Left cardiac atrium (tissue), 4 donors: Measurements from ENCODE around the gene ZGPAT. TPM values are rescaled to one million over a fixed set of nuclear protein-coding genes. Genes with fewer than 3 reads are reported as not detected.
"Not testable (repeated sequence)": the region's sequence is repeated elsewhere in the genome, so short reads cannot be mapped to it uniquely, and the experiment has no call there.

Experiments used
- ATAC-seq, 2 donors: fragments of 200-7000 bp; cut with Tn5 transposase; one replicate each; pipeline ENCODE4 v1.9.1; 2020; ENCODE audit warnings: mild to moderate bottlenecking in 2 of 2, moderate library complexity in 2 of 2
- DNase-seq: peaks from one replicate; pipeline ENCODE4 v3.0.0-alpha.2; 2020
- intact Hi-C, 2 donors: fragments of 100-400 bp; cut with DNase I; formaldehyde crosslinking; loops; one replicate each; pipeline versions ENCODE4 v1.14.1 to v1.15.1; 2022 to 2023
- total RNA-seq, 2 donors: library from RNA; stranded (reverse); fragmentation: NEBNext Ultra II Directional; extraction: Animal tissue kit (Norgen Biotek cat#: 25700); gene quantifications; one replicate each; pipeline ENCODE4 v1.2.1, GENCODE V29; 2021
- donor health status: DM: no; HTN: yes; CAD: no.
- donor health status: DM: no; HTN: yes; CAD: no; lungs with severe emphysema.
- donor health status: DM: yes; HTN: yes; CAD: no.
- donor health status: Dilated cardiomyopathy.

The ZGPAT gene
- total RNA-seq, 2 donors from 2014 or later: 16.4 to 18.6 TPM

DNA sequence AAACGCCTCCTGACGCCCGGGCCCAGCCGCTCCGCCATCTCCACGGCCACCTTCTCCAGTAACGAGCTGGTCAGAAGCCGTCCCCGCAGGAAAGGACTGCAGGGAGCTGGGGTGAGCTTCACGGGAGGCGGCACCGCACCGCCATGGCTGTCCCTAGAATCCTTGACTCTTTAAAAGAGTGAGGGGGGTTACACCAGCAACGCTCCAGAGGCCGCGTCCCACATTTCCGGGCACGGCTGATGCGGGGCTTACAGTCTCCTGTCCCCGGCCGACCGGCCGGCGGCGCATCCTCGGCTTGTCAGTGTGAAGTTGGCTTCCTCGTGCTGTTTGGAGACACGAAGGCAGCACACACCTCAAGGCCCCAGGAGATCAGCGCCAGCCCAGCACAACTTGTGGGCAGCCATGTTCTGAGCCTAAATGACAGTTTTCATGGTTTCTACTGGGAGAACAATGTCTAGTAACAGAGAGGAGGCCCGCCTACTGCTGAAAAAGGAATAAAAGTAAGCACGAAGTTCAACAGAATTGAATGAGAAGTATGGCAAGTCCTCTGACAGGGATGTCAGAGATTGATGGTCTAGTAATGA, 62.1 kb downstream of the ZGPAT start:
- intact Hi-C loops: no loop called here
- DNase-seq (no peak), ATAC-seq (no peak)

DNA sequence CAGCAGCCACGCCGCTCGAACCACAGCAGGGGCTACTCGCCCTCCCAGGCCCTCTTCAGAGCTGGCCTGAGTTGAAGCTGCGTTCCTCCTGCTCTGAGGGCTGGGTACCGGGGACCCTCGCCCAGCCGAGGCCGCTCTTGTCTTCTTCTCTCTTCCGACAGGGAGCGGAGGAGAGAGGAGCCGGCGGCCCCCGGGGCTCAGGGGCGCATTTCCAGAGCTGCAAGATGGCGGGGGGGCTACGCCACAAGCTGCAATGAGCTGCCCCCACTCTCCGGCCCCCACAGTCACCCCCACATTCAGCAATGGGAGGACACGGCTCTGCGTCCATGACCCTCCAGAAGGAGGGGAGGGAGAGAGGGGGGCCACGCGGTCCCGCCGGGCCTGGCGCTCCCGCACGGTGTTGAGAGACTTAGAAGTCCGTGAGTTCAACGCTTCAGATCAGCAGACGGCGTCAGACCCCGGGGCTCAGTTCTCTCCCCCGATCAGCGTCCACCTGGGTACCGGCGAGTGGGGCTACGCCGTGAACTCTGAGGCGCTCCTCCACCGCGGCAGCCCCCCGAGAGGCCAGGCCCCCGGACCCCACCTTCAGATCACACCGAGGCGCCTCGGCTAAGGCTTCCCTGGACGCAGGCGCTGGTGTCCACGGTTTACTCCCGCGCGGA, 63.3 kb downstream of the ZGPAT start:
- ATAC-seq (no peak), DNase-seq (no peak)
- intact Hi-C loops: no loop called here

DNA sequence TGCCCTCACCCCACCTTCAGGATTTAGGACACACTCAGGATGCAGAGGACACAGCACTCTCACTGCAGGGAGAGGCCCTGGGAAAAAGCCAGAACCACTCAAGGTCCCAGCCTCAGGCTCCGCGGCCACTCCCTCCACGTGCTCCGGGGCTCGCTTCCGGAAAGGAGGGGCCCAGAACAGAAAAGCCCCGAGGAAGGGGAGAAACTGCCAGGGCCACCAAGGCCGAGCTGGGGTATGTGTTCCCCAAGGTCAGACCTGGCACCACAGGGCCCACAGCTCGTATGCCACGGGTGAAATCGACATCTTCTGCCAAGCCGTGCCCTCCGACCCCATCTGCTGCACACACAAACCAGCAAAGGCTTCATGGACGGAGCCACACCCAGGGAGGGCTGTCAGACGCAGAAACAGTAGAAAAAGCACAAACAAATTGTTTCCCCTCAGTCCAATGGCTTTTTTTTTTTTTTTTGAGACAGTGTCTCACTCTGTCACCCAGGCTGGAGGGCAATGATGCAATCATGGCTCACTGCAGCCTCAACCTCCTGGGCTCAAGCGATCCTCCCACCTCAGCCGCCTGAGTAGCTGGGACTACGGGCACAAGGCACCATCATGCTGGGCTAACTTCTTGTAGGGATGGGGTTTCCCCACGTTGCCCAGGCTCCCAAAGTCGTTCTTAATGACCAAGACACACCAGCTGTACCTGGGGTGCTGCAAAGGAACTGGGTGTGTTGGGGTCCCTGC, 65.1 kb downstream of the ZGPAT start:
- intact Hi-C loops: no loop called here
- DNase-seq: peak; percentile 51
- peak in 1 of 2 donors; percentile 13 for ATAC-seq

DNA sequence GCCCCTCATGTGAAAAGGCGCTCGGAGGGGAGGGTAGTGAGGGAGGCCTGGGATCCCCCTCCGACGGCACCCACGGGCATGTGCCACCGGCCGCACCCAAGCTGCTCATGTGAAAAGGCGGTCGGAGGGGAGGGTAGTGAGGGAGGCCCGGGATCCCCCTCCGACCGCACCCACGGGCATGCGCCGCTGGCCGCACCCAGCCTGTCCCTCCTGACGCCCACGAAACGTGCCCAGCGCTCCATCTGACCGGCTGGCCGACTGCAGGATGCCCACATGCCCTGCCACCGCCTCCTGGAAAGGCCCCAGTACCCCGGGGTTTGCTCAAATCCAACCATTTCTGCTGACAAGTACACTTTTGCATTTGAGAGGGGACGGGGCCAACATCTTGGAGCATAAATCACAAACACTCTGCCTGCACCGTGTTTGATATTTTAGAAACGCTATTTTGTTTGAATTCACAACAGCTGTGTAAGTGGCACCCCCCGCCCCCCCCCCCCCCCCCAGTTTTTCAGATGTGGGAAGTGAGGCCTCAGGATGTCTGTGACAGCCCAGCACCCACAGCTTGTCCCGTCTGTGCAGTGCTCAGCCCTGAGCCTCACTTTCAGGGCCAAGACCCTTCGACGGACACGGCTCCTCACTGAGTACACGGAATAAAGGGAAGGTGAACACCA, 65.9 kb downstream of the ZGPAT start:
- intact Hi-C loops: no loop called here
- ATAC-seq (no peak), DNase-seq (no peak)

DNA sequence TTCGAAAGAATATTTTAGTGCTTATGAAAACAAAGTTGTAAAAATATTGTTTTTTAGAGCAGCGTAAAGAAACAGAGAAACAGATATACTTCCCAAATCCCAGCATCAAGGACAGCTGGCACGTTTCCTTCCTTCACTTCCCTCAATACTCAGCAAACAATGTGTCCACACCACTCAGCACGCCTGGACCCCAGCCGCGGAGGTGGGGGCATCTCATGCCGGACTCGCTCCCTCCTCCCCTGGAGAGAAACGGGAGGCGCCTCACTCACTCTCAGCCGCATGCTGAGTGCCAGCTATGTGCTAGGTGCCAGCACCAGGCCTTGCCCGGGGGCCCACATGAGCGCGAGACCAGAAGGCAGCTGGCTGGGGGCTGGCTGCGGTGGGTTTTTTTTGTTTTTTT, 66.5 kb downstream of the ZGPAT start:
- intact Hi-C loops: no loop called here
- DNase-seq (no peak), ATAC-seq (peak in 1 of 2 donors; percentile 31)

DNA sequence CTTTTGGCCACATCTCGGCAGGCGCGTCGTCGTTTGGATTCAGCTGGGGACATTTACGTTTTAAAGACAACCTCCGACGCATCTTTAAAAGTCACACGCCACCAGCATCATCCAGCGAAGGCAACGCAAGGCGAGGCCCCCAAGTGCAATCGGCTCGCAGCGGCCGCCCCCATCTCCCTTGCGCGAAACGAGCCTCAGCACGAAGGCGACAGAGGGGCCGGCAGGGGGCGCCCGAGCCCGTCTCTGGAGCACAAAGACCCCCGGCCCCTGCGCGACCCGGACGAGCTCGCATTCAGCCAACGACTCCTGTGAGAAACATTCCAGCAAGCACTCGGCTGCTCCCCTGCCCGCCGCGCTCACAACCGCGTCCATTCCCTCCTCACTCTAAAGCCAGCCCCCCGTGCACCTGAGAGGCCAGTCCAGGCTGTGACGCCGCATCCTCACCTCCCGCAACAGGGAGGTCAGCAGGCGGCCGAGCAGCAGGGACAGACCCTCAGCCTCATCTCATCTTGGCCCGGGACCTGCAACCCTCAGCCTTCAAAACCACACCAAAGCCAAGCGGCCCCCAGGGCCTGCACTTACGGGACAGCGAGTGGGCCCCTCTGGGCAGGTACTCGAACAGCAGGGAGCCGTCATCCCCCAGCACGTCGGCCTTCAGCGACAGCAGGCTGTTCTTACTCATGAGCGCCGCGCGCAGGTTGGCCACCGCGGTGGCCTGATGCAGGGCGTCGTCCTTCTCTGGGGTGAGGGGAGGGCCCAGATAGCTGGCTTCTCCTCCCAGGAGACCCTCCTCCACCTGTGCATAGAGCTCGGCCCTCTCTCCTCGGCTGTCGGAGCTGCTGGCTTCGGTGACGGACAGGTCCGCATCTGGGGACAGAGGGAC, 67.5 kb downstream of the ZGPAT start:
- ATAC-seq (peak; percentile 65 to 79), DNase-seq (peak; percentile 67)
- intact Hi-C loops: loop anchor here (5.0 kb wide), 2 partner anchors 87 to 197 kb away; partner anchors contain the start of gene ABHD16B (in 1 of the 2)

DNA sequence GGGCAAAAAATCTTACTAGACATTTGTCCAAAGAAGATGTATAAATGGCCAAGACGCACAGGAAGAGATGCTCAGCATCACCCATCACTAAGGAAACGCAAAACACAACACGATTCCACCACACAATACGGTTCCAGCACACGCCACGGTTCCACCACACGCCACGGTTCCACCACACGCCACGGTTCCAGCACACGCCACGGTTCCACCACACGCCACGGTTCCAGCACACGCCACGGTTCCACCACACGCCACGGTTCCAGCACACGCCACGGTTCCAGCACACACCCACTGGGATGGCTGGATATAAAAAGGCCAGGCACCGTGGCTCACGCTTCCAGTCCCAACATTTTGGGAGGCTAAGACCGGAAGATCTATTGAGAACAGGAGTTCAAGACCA, 69.0 kb downstream of the ZGPAT start:
- ATAC-seq, DNase-seq: not testable (repeated sequence)
- intact Hi-C loops: loop anchor here (5.0 kb wide), 2 partner anchors 85 to 195 kb away; partner anchors contain the start of gene ABHD16B (in 1 of the 2)

DNA sequence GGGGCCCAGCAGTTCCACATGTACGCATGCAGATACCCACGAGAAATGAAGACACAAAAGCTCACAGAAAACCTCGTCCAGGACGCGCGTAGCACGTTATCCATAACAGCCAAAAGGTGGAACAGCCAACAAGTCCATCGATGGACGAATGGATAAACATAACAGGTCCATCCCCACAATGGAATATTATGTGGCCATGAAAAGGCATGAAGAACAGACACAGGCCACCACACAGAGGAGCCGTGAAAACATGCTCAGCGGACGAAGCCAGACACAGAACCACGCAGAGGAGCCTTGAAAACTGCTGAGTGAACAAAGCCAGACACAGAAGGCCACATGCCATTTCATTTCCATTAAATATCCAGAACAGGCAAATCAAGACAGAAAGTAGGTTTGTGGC, 69.8 kb downstream of the ZGPAT start:
- ATAC-seq: no peak
- no peak for DNase-seq
- intact Hi-C loops: loop anchor here (5.0 kb wide), 2 partner anchors 85 to 195 kb away; partner anchors contain the start of gene ABHD16B (in 1 of the 2)

DNA sequence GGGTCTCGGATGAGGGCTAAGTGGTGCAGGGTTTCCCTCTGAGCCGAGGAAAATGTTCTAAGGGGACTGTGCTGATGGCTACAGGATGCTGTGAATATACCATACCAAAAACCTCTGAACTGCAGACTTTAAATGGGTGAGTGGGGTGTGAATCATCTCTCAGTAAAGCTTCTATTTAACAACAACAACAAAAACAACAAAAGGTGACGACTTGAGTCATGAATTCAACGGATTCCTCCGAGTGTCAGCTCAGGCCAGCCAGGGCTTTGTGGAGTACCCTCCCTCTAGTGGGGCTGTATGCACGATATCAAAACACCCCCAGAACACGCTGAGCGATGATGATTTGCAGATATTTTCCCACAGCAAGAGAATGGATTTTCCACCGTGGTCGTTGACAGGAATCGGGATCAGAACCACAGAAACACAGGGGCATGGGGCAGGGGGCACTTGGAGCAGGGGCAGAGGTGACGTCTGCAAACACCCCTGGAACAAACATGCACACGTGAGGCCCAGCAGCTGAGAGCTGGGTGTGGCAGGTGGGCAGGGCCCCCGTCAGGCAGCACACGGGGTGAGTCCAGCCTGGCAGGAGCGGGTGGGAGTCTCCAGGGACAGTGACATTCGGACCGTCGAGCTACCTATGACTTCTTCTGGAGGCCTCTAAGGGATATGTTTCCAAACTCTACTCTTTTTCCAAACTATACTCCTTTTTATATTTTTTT, 70.4 kb downstream of the ZGPAT start:
- ATAC-seq (no peak), DNase-seq (no peak)
- intact Hi-C loops: loop anchor here (5.0 kb wide), 2 partner anchors 84 to 194 kb away; partner anchors contain the start of gene ABHD16B (in 1 of the 2)

DNA sequence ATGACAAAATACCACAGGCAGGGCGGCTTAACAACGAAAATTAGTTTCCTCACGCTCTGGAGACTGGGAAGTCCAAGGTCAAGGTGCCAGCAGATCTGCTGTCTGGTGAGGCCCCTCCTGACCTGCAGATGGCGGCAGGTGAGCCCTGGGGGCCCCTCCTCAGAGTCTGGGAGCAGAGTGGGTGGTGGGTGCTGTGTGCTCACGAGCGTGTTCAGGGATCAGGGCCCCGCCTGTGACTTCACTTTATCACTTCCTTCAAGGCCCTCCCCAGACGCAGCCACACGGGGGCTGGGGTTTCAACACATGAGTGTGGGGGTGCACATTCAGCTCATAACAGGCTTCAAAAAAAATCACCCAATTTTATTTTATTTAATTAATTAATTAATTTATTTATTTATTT, 71.0 kb downstream of the ZGPAT start:
- ATAC-seq (no peak), DNase-seq (no peak)
- intact Hi-C loops: loop anchor here (5.0 kb wide), 2 partner anchors 83 to 193 kb away; partner anchors contain the start of gene ABHD16B (in 1 of the 2)

DNA sequence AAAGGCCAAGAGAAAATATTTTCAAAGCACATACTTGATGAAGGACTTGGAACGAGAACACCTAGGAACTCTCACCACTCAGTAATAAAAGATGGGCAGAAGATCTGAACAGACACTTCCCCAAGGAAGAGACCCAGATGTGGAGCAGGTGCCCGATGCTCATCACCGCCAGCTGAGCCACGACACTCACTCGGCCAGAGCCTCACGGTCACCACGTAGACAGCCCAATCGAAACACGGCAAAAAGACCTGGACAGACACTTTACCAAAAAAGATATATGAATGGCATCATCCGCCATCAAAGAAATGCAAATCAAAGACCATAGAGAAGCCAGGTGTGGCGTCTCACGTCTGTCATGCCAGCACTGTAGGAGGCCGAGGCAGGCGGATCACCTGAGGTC, 73.3 kb downstream of the ZGPAT start:
- ATAC-seq: no peak
- intact Hi-C loops: no loop called here
- no peak for DNase-seq

DNA sequence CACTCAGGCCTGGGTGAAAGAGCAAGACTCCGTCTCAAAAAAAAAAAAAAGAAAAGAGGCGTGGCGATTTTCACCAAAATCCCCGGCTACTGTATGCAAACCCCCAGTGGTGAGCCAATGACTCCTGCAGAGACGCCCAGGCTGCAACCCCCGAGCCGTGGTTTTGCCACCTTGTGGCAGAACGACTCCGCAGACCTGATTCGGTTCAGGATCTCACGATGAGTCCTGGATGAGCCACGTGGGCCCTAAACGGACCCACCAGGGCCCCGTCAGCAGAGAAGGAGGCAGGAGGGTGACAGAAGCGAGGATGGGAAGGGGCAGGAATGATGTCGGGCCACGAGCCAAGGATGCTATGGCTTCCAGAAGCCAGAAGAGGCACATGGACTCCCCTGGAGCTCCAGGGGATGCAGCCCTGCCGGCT, 74.2 kb downstream of the ZGPAT start:
- no peak for DNase-seq
- intact Hi-C loops: no loop called here
- ATAC-seq: no peak

DNA sequence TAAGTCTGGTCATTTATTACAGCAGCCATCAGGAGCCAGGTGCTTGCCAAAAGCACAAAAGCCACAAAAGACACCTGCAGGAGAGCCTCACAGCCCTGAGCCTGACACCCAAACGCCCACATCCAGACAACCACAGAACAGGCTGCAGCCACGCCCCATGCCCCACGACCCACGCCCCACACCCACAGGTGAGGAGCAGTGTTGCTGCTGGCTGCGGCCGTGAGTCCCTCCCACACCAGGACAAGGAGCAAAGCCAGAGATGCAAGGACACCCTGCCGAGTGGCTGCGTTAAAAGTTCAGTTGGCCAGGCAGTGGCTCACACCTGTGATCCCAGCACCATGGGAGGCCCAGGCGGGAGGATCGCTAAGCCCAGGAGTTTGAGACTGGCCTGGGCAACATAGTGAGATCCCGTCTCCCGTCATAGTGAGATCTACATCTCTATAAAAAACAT, 74.7 kb downstream of the ZGPAT start:
- DNase-seq (no peak), ATAC-seq (no peak)
- intact Hi-C loops: no loop called here

DNA sequence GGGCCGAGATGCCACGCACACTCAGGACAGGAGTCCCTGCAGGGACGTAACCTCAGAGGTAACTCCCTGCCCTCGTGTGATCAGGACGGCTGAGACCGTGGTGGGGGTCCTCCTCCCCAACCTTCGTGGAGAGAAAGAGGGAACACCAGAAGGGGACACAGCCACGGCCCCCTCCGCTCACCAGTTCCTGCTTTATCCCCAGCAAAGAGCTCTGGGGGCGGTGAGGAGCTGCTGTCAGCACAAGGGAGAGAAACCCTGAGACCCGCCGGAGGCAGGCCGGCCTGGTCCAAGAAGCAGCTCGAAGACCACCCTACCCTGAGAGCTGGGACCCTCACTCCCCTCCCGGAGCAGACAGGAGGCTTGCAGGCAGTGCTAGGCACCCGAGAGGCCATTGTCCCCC, 76.1 kb downstream of the ZGPAT start:
- ATAC-seq: no peak
- intact Hi-C loops: no loop called here
- no peak for DNase-seq

DNA sequence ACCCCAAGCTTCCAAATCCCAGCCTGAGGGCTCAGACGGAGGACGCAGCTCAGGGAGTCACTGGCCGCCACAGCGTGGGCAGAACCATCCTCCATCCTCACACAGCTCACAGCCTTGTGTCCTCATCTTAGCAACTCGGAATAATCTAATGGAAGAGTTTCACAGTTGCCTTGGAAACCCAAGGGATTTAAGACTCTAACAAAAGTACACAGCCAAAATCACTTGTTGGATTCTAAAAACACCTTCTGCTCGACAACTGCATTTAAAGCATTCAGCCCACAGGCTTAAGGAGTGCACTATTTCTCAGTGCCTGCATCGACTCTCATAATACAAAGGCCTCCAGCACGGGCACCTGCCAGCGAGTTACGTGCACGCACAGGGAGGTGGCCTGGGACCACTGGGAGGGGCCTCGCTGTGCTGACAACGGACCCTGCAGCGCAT, 77.9 kb downstream of the ZGPAT start:
- DNase-seq: no peak
- ATAC-seq: no peak
- intact Hi-C loops: loop anchor here in 1 of 2 donors (5.0 kb wide), 1 partner anchor 77 kb away; the partner anchor contains the start of gene ABHD16B
